LNCaP clone FGC (cell line): Measurements from ENCODE around the gene SCN5A.

ENCODE experiments used
- DNase-seq: peaks from one replicate; pipeline ENCODE4 v3.0.0-alpha.2; 2011; ENCODE audit warnings: low read depth
- H3K4me3 ChIP-seq: 2 replicates; pipeline ENCODE4 v1.5.1; 2011; ENCODE audit warnings: mild to moderate bottlenecking, low read depth, low read length, control low read depth
- CTCF ChIP-seq: IDR thresholded peaks from 2 replicates; pipeline ENCODE4 v1.5.1; 2012; ENCODE audit warnings: mild to moderate bottlenecking; ENCODE audit not compliant: control insufficient read depth, insufficient read depth; ENCODE audit errors: extremely low read depth

SCN5A gene

GRCh38 chr3:38653685-38654537, 4.4 kb upstream of the SCN5A start:
- no peak for TF ChIP-seq CTCF
- no peak for DNase-seq
- no peak overlapping the region for H3K4me3 ChIP-seq

- TF ChIP-seq CTCF, result no peak
- no peak overlapping the region for H3K4me3 ChIP-seq
- no peak for DNase-seq
Measured at GRCh38 chr3:38652934-38653333, 3.4 kb upstream of the SCN5A start.

GRCh38 chr3:38651153-38651789, 1.8 kb upstream of the SCN5A start:
- no peak overlapping the region for H3K4me3 ChIP-seq
- DNase-seq, result peak; percentile 13
- peak; percentile 98 for TF ChIP-seq CTCF

GRCh38 chr3:38650248-38650951, 913 bp upstream of the SCN5A start:
- TF ChIP-seq CTCF, result no peak
- DNase-seq, result no peak
- H3K4me3 ChIP-seq, result no peak overlapping the region; the same call in 1 of the 2 replicates

- TF ChIP-seq CTCF, result no peak
- no peak for DNase-seq
- H3K4me3 ChIP-seq, result peak overlapping the region; percentile 36
Measured at GRCh38 chr3:38648659-38649499, 608 bp downstream of the SCN5A start.

GRCh38 chr3:38648024-38648658, 1.3 kb downstream of the SCN5A start:
- DNase-seq, result no peak
- no peak overlapping the region for H3K4me3 ChIP-seq
- no peak for TF ChIP-seq CTCF
